ENCODE data around the gene VPS45.
"Not testable (repeated sequence)": the region's sequence is repeated elsewhere in the genome, so short reads cannot be mapped to it uniquely, and the experiment has no call there.

The VPS45 gene

GRCh38 chr1:150067184-150068108, at the start of gene VPS45:
TSS of gene VPS45 (plus strand) at chr1:150067776. CDS start at chr1:150067858, 82 bp downstream.
- FAIRE-seq, result no peak
- peak; percentile 74 for DNase-seq (ENCODE audit: low spot score)

GRCh38 chr1:150018165-150018564, 49.4 kb upstream of the VPS45 start:
- FAIRE-seq (no peak), DNase-seq (ENCODE audit: low spot score) (no peak)

GRCh38 chr1:150020711-150021110, 46.9 kb upstream of the VPS45 start:
- FAIRE-seq (no peak), DNase-seq (ENCODE audit: low spot score) (no peak)

- FAIRE-seq (peak; percentile 64), DNase-seq (ENCODE audit: low spot score) (peak; percentile 59)
Observed at GRCh38 chr1:150021191-150021694, 46.3 kb upstream of the VPS45 start.

GRCh38 chr1:150022357-150022756, 45.2 kb upstream of the VPS45 start:
- FAIRE-seq (no peak), DNase-seq (ENCODE audit: low spot score) (no peak)

- FAIRE-seq (no peak), DNase-seq (ENCODE audit: low spot score) (no peak)
Observed at GRCh38 chr1:150024156-150024555, 43.4 kb upstream of the VPS45 start.

- no peak for FAIRE-seq
- DNase-seq (ENCODE audit: low spot score), result no peak
Observed at GRCh38 chr1:150028322-150028721, 39.3 kb upstream of the VPS45 start.

- FAIRE-seq, result no peak
- no peak for DNase-seq (ENCODE audit: low spot score)
Observed at GRCh38 chr1:150034336-150034735, 33.2 kb upstream of the VPS45 start.

GRCh38 chr1:150049926-150050325, 17.6 kb upstream of the VPS45 start:
- DNase-seq (ENCODE audit: low spot score) (no peak), FAIRE-seq (no peak)

- DNase-seq (ENCODE audit: low spot score) (no peak), FAIRE-seq (no peak)
Observed at GRCh38 chr1:150051089-150051373, 16.5 kb upstream of the VPS45 start.

GRCh38 chr1:150051905-150052412, 15.6 kb upstream of the VPS45 start:
- not testable (repeated sequence) for FAIRE-seq; DNase-seq (ENCODE audit: low spot score)

- FAIRE-seq (no peak), DNase-seq (ENCODE audit: low spot score) (no peak)
Observed at GRCh38 chr1:150053926-150054325, 13.7 kb upstream of the VPS45 start.

GRCh38 chr1:150055507-150055906, 12.1 kb upstream of the VPS45 start:
- DNase-seq (ENCODE audit: low spot score); FAIRE-seq: not testable (repeated sequence)

GRCh38 chr1:150056407-150056806, 11.2 kb upstream of the VPS45 start:
- DNase-seq (ENCODE audit: low spot score) (no peak), FAIRE-seq (no peak)

- DNase-seq (ENCODE audit: low spot score), result no peak
- no peak for FAIRE-seq
Observed at GRCh38 chr1:150060260-150060659, 7.3 kb upstream of the VPS45 start.

GRCh38 chr1:150061632-150062101, 5.9 kb upstream of the VPS45 start:
- peak; percentile 57 for DNase-seq (ENCODE audit: low spot score)
- FAIRE-seq, result no peak

GRCh38 chr1:150062113-150062512, 5.5 kb upstream of the VPS45 start:
- FAIRE-seq (no peak), DNase-seq (ENCODE audit: low spot score) (no peak)

- DNase-seq (ENCODE audit: low spot score), result no peak
Observed at GRCh38 chr1:150065184-150065871, 2.2 kb upstream of the VPS45 start.

GRCh38 chr1:150066328-150066727, 1.2 kb upstream of the VPS45 start:
- no peak for FAIRE-seq

More at GRCh38 chr1:150065184-150065871, 2.2 kb upstream of the VPS45 start:
- FAIRE-seq, result no peak

GRCh38 chr1:150066838-150067183, 765 bp upstream of the VPS45 start:
- DNase-seq (ENCODE audit: low spot score), result no peak
- FAIRE-seq, result no peak

More at GRCh38 chr1:150066328-150066727, 1.2 kb upstream of the VPS45 start:
- DNase-seq (ENCODE audit: low spot score), result no peak

GRCh38 chr1:150068109-150068435, 496 bp downstream of the VPS45 start:
- no peak for FAIRE-seq
- DNase-seq (ENCODE audit: low spot score), result no peak

- FAIRE-seq, result no peak
- no peak for DNase-seq (ENCODE audit: low spot score)
Observed at GRCh38 chr1:150069923-150070322, 2.3 kb downstream of the VPS45 start.

Measured in RCC 7860 (cell line).